ENCODE data around the gene TXNRD3. TPM values are rescaled to one million over a fixed set of nuclear protein-coding genes. Genes with fewer than 3 reads are reported as not detected.

The TXNRD3 gene
- total RNA-seq, 1 donor from 2014 or later: 7.6 TPM

- H3K79me2 ChIP-seq (ENCODE audit: insufficient read depth, low read length): no peaks in the 10 kb centered on the region
- DNase-seq (ENCODE audit: low read depth) (no peak), FAIRE-seq (no peak)
- no peak overlapping the region for H3K4me2 ChIP-seq (ENCODE audit: low read length)
- H2AFZ ChIP-seq (ENCODE audit: low read depth, low read length): no peak overlapping the region
- no peaks in the 10 kb centered on the region for H3K4me1 ChIP-seq (ENCODE audit: insufficient read depth, low read length)
- no peaks in the 10 kb centered on the region for H3K27me3 ChIP-seq (ENCODE audit: insufficient read depth, low read length)
- H3K4me1 Mint-ChIP-seq (ENCODE audit: low read depth, unreplicated experiment): no peaks in the 10 kb centered on the region
- no peak overlapping the region for H3K4me3 Mint-ChIP-seq (ENCODE audit: unreplicated experiment)
- no peaks in the 10 kb centered on the region for H4K20me1 ChIP-seq (ENCODE audit: insufficient read depth, low read length)
- peaks cover 2% of the 10 kb centered on the region for H3K9me3 ChIP-seq (ENCODE audit: insufficient read depth, low read depth, low read length)
- H3K4me3 ChIP-seq (ENCODE audit: insufficient read depth, low read depth, low read length): no peak overlapping the region
- H3K36me3 Mint-ChIP-seq (ENCODE audit: low read depth, unreplicated experiment): no peaks in the 10 kb centered on the region
- H3K27ac Mint-ChIP-seq (ENCODE audit: unreplicated experiment): no peak overlapping the region
- no peak overlapping the region for H3K9ac ChIP-seq (ENCODE audit: low read length)
- H3K27me3 Mint-ChIP-seq (ENCODE audit: low read depth, unreplicated experiment): peaks cover 10% of the 10 kb centered on the region
- H3K9me3 Mint-ChIP-seq (ENCODE audit: unreplicated experiment): peaks cover 3% of the 10 kb centered on the region
- no peaks in the 10 kb centered on the region for H3K36me3 ChIP-seq (ENCODE audit: insufficient read depth, low read length)
- no peak for TF ChIP-seq CTCF (IDR thresholded peaks at IDR 0.05; ENCODE audit: insufficient read depth, low read depth, low read length)
- no peak for TF ChIP-seq EZH2 (IDR thresholded peaks at IDR 0.05; ENCODE audit: insufficient read depth, low read length)
- H3K27ac ChIP-seq (ENCODE audit: low read depth, low read length): no peak overlapping the region
Measured at GRCh38 chr3:126671521-126671920, 16.6 kb upstream of the TXNRD3 start.

GRCh38 chr3:126668450-126669401 is 13.8 kb upstream of the TXNRD3 start:
- H3K79me2 ChIP-seq (ENCODE audit: insufficient read depth, low read length): no peaks in the 10 kb centered on the region
- H3K4me3 Mint-ChIP-seq (ENCODE audit: unreplicated experiment): no peak overlapping the region
- no peak for TF ChIP-seq EZH2 (IDR thresholded peaks at IDR 0.05; ENCODE audit: insufficient read depth, low read length)
- no peak for TF ChIP-seq CTCF (IDR thresholded peaks at IDR 0.05; ENCODE audit: insufficient read depth, low read depth, low read length)
- H3K4me1 ChIP-seq (ENCODE audit: insufficient read depth, low read length): peaks cover 2% of the 10 kb centered on the region
- H3K27me3 Mint-ChIP-seq (ENCODE audit: low read depth, unreplicated experiment): peaks cover 35% of the 10 kb centered on the region
- H2AFZ ChIP-seq (ENCODE audit: low read depth, low read length): no peak overlapping the region
- peaks cover 5% of the 10 kb centered on the region for H3K9me3 Mint-ChIP-seq (ENCODE audit: unreplicated experiment)
- peaks cover 2% of the 10 kb centered on the region for H3K27me3 ChIP-seq (ENCODE audit: insufficient read depth, low read length)
- no peak overlapping the region for H3K4me2 ChIP-seq (ENCODE audit: low read length)
- H3K9ac ChIP-seq (ENCODE audit: low read length): no peak overlapping the region
- DNase-seq (ENCODE audit: low read depth) (no peak), FAIRE-seq (no peak)
- no peaks in the 10 kb centered on the region for H4K20me1 ChIP-seq (ENCODE audit: insufficient read depth, low read length)
- H3K4me3 ChIP-seq (ENCODE audit: insufficient read depth, low read depth, low read length): no peak overlapping the region
- no peaks in the 10 kb centered on the region for H3K36me3 Mint-ChIP-seq (ENCODE audit: low read depth, unreplicated experiment)
- H3K9me3 ChIP-seq (ENCODE audit: insufficient read depth, low read depth, low read length): peaks cover 2% of the 10 kb centered on the region
- no peaks in the 10 kb centered on the region for H3K4me1 Mint-ChIP-seq (ENCODE audit: low read depth, unreplicated experiment)
- H3K27ac ChIP-seq (ENCODE audit: low read depth, low read length): no peak overlapping the region
- H3K27ac Mint-ChIP-seq (ENCODE audit: unreplicated experiment): no peak overlapping the region
- no peaks in the 10 kb centered on the region for H3K36me3 ChIP-seq (ENCODE audit: insufficient read depth, low read length)
